AG20443 (cell line): ENCODE data around the gene S100A16.
"Not testable (repeated sequence)": the region's sequence is repeated elsewhere in the genome, so short reads cannot be mapped to it uniquely, and the experiment has no call there.

ENCODE experiments used
- DNase-seq: peaks from one replicate; pipeline ENCODE4 v3.0.0; 2012; ENCODE audit warnings: low spot score, mixed read lengths

The S100A16 gene

GRCh38 chr1:153612755-153613331 lies at the start of gene S100A16:
Gene S100A16 (minus strand): TSS chr1:153613137. CDS start chr1:153608151, 4,986 bp downstream.
- peak; percentile 94 for DNase-seq

GRCh38 chr1:153662269-153662668 lies 49.3 kb upstream of the S100A16 start:
- DNase-seq, result no peak

- no peak for DNase-seq
Measured at GRCh38 chr1:153661111-153661708, 48.3 kb upstream of the S100A16 start.

- DNase-seq, result no peak
Measured at GRCh38 chr1:153659656-153660055, 46.7 kb upstream of the S100A16 start.

- DNase-seq, result no peak
Measured at GRCh38 chr1:153659175-153659534, 46.2 kb upstream of the S100A16 start.

GRCh38 chr1:153658400-153659174 lies 45.6 kb upstream of the S100A16 start, which contains the start of gene SNAPIN:
Gene SNAPIN (plus strand): TSS chr1:153658703. CDS start chr1:153658744, 41 bp downstream.
- peak; percentile 96 for DNase-seq

- DNase-seq, result no peak
Measured at GRCh38 chr1:153655333-153655732, 42.4 kb upstream of the S100A16 start.

- peak; percentile 60 for DNase-seq
Measured at GRCh38 chr1:153652805-153653500, 40.0 kb upstream of the S100A16 start.

GRCh38 chr1:153651771-153652170 lies 38.8 kb upstream of the S100A16 start:
- DNase-seq, result no peak

GRCh38 chr1:153649863-153650235 lies 36.9 kb upstream of the S100A16 start:
- DNase-seq, result no peak

GRCh38 chr1:153649137-153649862 lies 36.4 kb upstream of the S100A16 start:
- no peak for DNase-seq

- no peak for DNase-seq
Measured at GRCh38 chr1:153648000-153648643, 35.2 kb upstream of the S100A16 start.

- no peak for DNase-seq
Measured at GRCh38 chr1:153647346-153647714, 34.4 kb upstream of the S100A16 start.

- no peak for DNase-seq
Measured at GRCh38 chr1:153646672-153647345, 33.9 kb upstream of the S100A16 start.

- DNase-seq, result no peak
Measured at GRCh38 chr1:153643816-153644215, 30.9 kb upstream of the S100A16 start.

- no peak for DNase-seq
Measured at GRCh38 chr1:153643100-153643499, 30.2 kb upstream of the S100A16 start.

- DNase-seq, result no peak
Measured at GRCh38 chr1:153642161-153642560, 29.2 kb upstream of the S100A16 start.

- no peak for DNase-seq
Measured at GRCh38 chr1:153640861-153641260, 27.9 kb upstream of the S100A16 start.

- not testable (repeated sequence) for DNase-seq
Measured at GRCh38 chr1:153640213-153640612, 27.3 kb upstream of the S100A16 start.

GRCh38 chr1:153639280-153639679 lies 26.3 kb upstream of the S100A16 start:
- DNase-seq, result no peak

GRCh38 chr1:153638261-153638660 lies 25.3 kb upstream of the S100A16 start:
- DNase-seq, result no peak
